Stimulated activated memory B cell treated with anti-CD40 and anti-IgM and Interleukin-4, amounts not matched to agents 10 μg/mL and 1 μg/mL and 100 μg/mL, for 72 hours (primary cell): Measurements from ENCODE around the gene BEST1.
A peak's percentile ranks its signal among the peaks of the same experiment; 100 is the strongest.

Experiments used
- ATAC-seq: fragments of 150-1000 bp; cut with Tn5 transposase; 2 replicates; pipeline ENCODE4 v1.10.0; 2021
- H3K27ac Mint-ChIP-seq: one replicate; pipeline ENCODE4 v1.8.0; 2022; ENCODE audit warnings: mild to moderate bottlenecking, mixed read lengths
- H3K27me3 Mint-ChIP-seq: one replicate; pipeline ENCODE4 v1.8.0; 2022; ENCODE audit warnings: mixed read lengths
- H3K36me3 Mint-ChIP-seq: one replicate; pipeline ENCODE4 v1.8.0; 2022; ENCODE audit warnings: mixed read lengths
- H3K4me1 Mint-ChIP-seq: one replicate; pipeline ENCODE4 v1.8.0; 2022; ENCODE audit warnings: mixed read lengths
- H3K4me3 Mint-ChIP-seq: one replicate; pipeline ENCODE4 v1.8.0; 2022; ENCODE audit warnings: mild to moderate bottlenecking, moderate library complexity, mixed read lengths
- H3K9me3 Mint-ChIP-seq: one replicate; pipeline ENCODE4 v1.8.0; 2022; ENCODE audit warnings: mixed read lengths

The BEST1 gene

GRCh38 chr11:61923166-61924063 lies 26.7 kb upstream of the BEST1 start:
- Mint-ChIP-seq H3K27ac (no peak overlapping the region), H3K36me3 (no peaks in the 10 kb centered on the region), H3K27me3 (peaks cover 32% of the 10 kb centered on the region)

DNA sequence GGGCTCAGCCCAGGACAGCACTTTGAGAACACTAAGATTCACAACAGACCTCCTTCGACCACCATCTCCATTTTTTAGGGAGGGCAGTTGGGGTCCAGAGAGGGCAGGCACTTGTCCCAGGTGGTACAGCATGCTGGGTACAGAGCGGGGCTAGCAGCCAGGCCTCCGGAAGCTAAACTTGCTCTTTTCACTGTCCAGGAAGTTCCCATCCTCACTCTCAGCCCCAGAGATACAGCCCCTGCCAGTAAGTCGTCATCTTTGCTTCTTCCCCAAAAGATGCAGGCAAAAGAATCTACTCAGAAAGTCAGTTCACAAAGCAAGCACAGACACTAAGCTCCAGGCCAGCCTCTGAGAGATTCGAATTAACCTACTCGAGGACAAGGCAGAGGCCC lies 26.1 kb upstream of the BEST1 start:
- H3K27me3 Mint-ChIP-seq: peaks cover 25% of the 10 kb centered on the region
- H3K9me3 Mint-ChIP-seq: no peaks in the 10 kb centered on the region
- H3K36me3 Mint-ChIP-seq: no peaks in the 10 kb centered on the region
- no peak for ATAC-seq
- no peak overlapping the region for H3K27ac Mint-ChIP-seq
- peaks cover 6% of the 10 kb centered on the region for H3K4me1 Mint-ChIP-seq
- no peak overlapping the region for H3K4me3 Mint-ChIP-seq

More at GRCh38 chr11:61923166-61924063, 26.7 kb upstream of the BEST1 start:
- H3K4me1 Mint-ChIP-seq: peaks cover 8% of the 10 kb centered on the region
- H3K4me3 Mint-ChIP-seq: no peak overlapping the region
- no peaks in the 10 kb centered on the region for H3K9me3 Mint-ChIP-seq
- ATAC-seq: no peak

- Mint-ChIP-seq H3K27me3 (peaks cover 9% of the 10 kb centered on the region), H3K27ac (no peak overlapping the region), H3K4me1 (peaks cover 6% of the 10 kb centered on the region), H3K9me3 (no peaks in the 10 kb centered on the region), H3K36me3 (no peaks in the 10 kb centered on the region), H3K4me3 (no peak overlapping the region)
- no peak for ATAC-seq
Measured at GRCh38 chr11:61925736-61926135, 24.4 kb upstream of the BEST1 start.

GRCh38 chr11:61926235-61926634 lies 23.9 kb upstream of the BEST1 start:
- Mint-ChIP-seq H3K27ac (no peak overlapping the region), H3K4me1 (peaks cover 6% of the 10 kb centered on the region), H3K9me3 (no peaks in the 10 kb centered on the region), H3K27me3 (peaks cover 8% of the 10 kb centered on the region), H3K36me3 (no peaks in the 10 kb centered on the region), H3K4me3 (no peak overlapping the region)
- no peak for ATAC-seq

DNA sequence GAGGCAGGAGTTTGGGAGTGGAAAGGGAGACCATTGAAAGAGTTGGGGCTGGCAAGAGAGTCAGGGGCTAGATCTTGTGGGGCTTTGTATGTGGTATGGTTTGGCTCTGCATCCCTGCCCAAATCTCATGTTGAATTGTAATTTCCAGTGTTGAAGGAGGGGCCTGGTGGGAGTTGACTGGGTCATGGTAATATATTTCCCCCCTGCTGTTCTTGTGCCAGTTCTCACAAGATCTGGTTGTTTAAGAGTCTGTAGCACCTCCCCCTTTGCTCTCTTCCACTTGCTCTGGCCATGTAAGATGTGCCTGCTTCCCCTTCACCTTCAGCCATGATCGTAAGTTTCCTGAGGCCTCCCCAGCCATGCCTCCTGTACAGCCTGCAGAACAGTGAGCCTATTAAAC lies 22.6 kb upstream of the BEST1 start:
- H3K4me1 Mint-ChIP-seq: peaks cover 5% of the 10 kb centered on the region
- H3K9me3 Mint-ChIP-seq: no peaks in the 10 kb centered on the region
- H3K36me3 Mint-ChIP-seq: no peaks in the 10 kb centered on the region
- no peak overlapping the region for H3K27ac Mint-ChIP-seq
- peaks cover 11% of the 10 kb centered on the region for H3K27me3 Mint-ChIP-seq
- no peak for ATAC-seq
- no peak overlapping the region for H3K4me3 Mint-ChIP-seq

- Mint-ChIP-seq H3K4me3 (no peak overlapping the region), H3K36me3 (peaks cover 6% of the 10 kb centered on the region), H3K4me1 (no peaks in the 10 kb centered on the region), H3K27ac (no peak overlapping the region), H3K9me3 (peaks cover 6% of the 10 kb centered on the region), H3K27me3 (peaks cover 21% of the 10 kb centered on the region)
- no peak for ATAC-seq
Measured at GRCh38 chr11:61928606-61929005, 21.5 kb upstream of the BEST1 start.

DNA sequence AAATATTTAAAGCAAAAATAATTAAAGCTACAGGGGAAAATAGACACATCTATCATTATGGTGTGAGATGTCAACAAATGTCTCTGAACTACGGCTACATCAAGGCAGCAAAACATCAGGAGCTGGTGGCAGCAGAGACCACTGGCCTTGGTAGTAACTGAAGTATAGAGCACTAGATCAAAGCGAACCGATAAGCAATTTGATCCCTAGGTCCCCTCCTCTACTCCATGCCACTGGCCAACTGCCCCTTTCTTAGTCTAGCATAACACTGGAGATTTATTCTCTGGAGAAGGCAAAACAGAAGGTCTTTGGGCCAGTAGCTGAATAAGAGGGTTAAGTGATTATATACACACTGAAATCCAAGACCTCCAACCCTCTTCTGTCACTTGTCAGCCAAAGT lies 19.2 kb upstream of the BEST1 start:
- ATAC-seq: no peak
- Mint-ChIP-seq H3K9me3 (peaks cover 8% of the 10 kb centered on the region), H3K4me1 (no peaks in the 10 kb centered on the region), H3K27me3 (peaks cover 30% of the 10 kb centered on the region), H3K4me3 (no peak overlapping the region), H3K27ac (no peak overlapping the region), H3K36me3 (peaks cover 6% of the 10 kb centered on the region)

GRCh38 chr11:61935861-61936260 lies 14.3 kb upstream of the BEST1 start:
- Mint-ChIP-seq H3K27ac (no peak overlapping the region), H3K4me1 (no peaks in the 10 kb centered on the region), H3K4me3 (no peak overlapping the region), H3K36me3 (peaks cover 6% of the 10 kb centered on the region), H3K27me3 (peaks cover 53% of the 10 kb centered on the region), H3K9me3 (peaks cover 19% of the 10 kb centered on the region)
- no peak for ATAC-seq

GRCh38 chr11:61940466-61940865 lies 9.7 kb upstream of the BEST1 start:
- Mint-ChIP-seq H3K27ac (no peak overlapping the region), H3K9me3 (peaks cover 13% of the 10 kb centered on the region)

DNA sequence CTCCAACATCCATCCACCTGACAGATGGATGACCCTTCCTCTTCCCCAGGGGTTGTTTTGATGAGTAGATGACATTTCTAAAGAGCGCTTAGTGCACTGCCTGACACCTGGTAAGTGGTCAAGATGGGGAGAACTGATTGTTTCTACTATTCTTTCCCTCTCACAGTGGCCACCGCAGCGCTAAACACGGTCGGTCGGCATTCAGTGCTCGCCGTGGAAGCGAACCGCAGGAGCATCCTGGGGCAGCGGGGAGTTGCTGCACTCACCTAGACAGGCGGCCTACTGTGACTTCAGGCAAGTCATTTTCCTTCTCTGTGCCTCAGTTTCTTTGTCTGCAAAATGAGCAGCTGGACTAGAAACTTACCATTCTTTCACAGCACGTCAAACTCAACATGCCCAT lies 5.0 kb upstream of the BEST1 start:
- no peaks in the 10 kb centered on the region for H3K9me3 Mint-ChIP-seq
- H3K4me3 Mint-ChIP-seq: no peak overlapping the region
- H3K36me3 Mint-ChIP-seq: no peaks in the 10 kb centered on the region
- no peak for ATAC-seq
- peaks cover 14% of the 10 kb centered on the region for H3K4me1 Mint-ChIP-seq
- no peaks in the 10 kb centered on the region for H3K27me3 Mint-ChIP-seq
- H3K27ac Mint-ChIP-seq: no peak overlapping the region

More at GRCh38 chr11:61940466-61940865, 9.7 kb upstream of the BEST1 start:
- Mint-ChIP-seq H3K27me3 (peaks cover 27% of the 10 kb centered on the region), H3K4me1 (no peaks in the 10 kb centered on the region), H3K4me3 (no peak overlapping the region), H3K36me3 (no peaks in the 10 kb centered on the region)
- ATAC-seq: no peak

DNA sequence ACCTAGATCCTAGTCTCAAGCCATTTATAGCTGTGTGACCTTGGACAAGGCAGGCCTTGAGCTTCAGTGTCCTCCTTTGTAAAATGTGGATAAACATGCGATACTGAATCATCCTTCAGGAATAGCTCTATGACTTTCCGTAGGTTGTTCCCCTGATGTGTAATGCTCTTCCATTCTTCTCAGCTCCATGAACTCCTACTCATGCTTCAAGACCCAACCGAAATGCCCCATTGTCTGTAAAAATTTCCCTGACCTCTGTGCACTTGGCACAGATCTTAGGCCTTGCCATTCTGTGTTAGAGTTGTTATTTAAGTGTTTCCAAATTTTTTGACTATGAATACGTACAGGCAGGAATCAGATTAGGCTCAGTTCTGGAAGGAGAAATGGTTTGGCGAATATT lies 3.3 kb upstream of the BEST1 start:
- H3K27me3 Mint-ChIP-seq: peaks cover 6% of the 10 kb centered on the region
- no peaks in the 10 kb centered on the region for H3K9me3 Mint-ChIP-seq
- H3K27ac Mint-ChIP-seq: no peak overlapping the region
- peaks cover 14% of the 10 kb centered on the region for H3K4me1 Mint-ChIP-seq
- no peaks in the 10 kb centered on the region for H3K36me3 Mint-ChIP-seq
- no peak for ATAC-seq
- H3K4me3 Mint-ChIP-seq: no peak overlapping the region

DNA sequence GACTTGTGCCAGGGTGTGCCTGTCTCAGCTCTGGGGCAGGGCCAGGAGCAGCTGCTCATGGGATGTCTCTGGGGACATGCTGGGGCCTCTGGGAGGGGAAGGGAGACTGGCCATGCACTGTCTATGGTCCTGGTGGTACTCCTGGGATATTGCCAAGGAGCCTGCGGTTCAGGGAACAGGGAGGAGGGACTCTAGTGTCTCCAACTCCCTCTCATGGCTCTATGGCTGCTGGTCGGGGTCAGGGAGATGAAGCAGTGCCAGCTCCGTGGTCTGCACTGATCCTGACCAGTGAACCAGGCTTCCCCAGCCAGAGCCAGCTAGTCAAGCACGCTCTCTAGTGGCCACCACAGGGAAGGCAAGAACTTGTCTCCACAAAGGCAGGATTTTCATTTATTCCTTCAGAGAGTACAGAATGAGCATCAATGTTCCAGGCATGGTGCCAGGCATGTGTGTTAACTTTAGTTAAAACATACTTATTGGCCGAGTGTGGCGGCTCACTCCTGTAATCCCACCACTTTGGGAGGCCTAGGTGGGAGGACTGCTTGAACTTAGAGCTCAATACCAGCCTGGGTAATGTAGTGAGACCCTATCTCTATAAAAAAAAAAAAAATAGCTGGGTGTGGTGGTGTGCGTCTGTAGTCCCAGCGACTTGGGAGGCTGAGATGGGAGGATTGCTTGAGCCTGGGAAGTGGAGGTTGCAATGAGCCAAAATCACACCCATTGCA lies 2.5 kb upstream of the BEST1 start:
- no peaks in the 10 kb centered on the region for H3K9me3 Mint-ChIP-seq
- peaks cover 9% of the 10 kb centered on the region for H3K27me3 Mint-ChIP-seq
- no peak overlapping the region for H3K27ac Mint-ChIP-seq
- peaks cover 14% of the 10 kb centered on the region for H3K4me1 Mint-ChIP-seq
- no peak overlapping the region for H3K4me3 Mint-ChIP-seq
- no peaks in the 10 kb centered on the region for H3K36me3 Mint-ChIP-seq
- ATAC-seq: peak; percentile 74

DNA sequence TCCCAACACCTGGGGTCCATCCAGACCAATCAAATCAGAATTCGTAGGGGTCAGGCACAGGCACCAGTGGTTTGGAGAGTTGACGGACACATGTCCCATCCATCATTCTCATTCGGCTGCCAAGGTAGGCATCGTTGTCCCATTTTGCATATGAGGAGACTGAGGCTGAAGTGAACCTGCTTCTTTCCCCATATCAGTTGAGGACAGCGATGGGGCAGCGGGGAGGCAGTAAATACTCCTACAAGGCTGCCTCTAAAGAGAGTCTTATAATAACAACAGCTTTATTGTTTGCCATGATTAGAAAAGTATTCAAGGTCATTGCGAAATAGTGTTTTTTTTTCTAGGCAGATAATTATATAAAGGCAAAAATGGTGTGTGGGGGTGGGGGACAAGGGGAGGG lies 1.6 kb upstream of the BEST1 start:
- no peaks in the 10 kb centered on the region for H3K9me3 Mint-ChIP-seq
- H3K27me3 Mint-ChIP-seq: peaks cover 9% of the 10 kb centered on the region
- H3K36me3 Mint-ChIP-seq: no peaks in the 10 kb centered on the region
- H3K27ac Mint-ChIP-seq: no peak overlapping the region
- no peak for ATAC-seq
- no peak overlapping the region for H3K4me3 Mint-ChIP-seq
- peaks cover 14% of the 10 kb centered on the region for H3K4me1 Mint-ChIP-seq

DNA sequence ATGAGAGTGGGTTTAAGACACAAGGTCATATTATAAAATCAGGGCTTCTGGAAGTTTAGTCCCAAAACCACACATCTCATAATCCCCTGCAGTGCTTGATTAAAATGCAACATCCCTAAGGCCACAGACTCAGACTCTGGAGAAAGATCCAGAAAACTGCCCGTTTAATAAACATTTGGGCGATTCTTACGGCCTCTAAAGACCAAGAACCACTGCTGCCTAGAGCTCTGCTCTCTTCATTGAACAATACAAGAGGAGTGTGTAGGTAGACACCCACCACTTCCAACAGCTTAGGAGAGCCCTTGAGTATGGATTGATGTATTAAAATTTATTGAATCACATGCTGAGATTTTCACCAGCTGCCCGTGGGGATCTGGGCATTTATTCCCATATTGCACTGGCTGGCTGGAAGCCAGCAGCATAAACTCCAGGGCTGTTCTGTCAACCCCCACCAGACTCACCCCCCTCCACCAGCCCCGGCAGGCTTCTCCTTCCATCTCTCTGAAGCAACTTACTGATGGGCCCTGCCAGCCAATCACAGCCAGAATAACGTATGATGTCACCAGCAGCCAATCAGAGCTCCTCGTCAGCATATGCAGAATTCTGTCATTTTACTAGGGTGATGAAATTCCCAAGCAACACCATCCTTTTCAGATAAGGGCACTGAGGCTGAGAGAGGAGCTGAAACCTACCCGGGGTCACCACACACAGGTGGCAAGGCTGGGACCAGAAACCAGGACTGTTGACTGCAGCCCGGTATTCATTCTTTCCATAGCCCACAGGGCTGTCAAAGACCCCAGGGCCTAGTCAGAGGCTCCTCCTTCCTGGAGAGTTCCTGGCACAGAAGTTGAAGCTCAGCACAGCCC lies 749 bp upstream of the BEST1 start:
- Mint-ChIP-seq H3K36me3 (no peaks in the 10 kb centered on the region), H3K9me3 (no peaks in the 10 kb centered on the region), H3K4me1 (peaks cover 14% of the 10 kb centered on the region), H3K27me3 (peaks cover 9% of the 10 kb centered on the region), H3K27ac (no peak overlapping the region), H3K4me3 (no peak overlapping the region)
- ATAC-seq: no peak

DNA sequence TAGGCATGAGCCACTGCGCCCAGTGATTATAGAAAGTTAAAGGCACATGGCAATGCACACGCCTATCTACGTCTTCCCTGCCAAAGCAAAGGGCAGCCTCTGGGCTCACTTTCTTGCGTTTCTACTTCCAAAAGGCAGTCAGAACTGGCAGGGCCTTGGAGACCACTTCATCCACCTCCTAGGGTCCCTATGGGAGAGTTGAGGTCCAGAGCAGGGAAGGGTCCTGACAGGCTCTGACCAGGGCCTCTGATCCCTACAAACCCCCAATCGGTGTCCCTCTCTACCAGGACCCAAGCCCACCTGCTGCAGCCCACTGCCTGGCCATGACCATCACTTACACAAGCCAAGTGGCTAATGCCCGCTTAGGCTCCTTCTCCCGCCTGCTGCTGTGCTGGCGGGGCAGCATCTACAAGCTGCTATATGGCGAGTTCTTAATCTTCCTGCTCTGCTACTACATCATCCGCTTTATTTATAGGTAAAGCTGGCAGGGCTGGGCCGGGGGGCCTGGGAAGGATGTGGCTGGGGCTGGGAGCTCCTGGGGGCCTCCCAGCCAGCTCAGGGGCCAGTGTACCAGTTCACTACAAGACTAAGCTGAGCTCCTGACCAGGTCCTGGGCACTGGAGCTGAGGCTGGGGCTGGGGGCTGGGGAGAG lies 1.5 kb downstream of the BEST1 start:
- H3K4me1 Mint-ChIP-seq: peaks cover 25% of the 10 kb centered on the region
- no peak overlapping the region for H3K4me3 Mint-ChIP-seq
- no peaks in the 10 kb centered on the region for H3K36me3 Mint-ChIP-seq
- H3K9me3 Mint-ChIP-seq: no peaks in the 10 kb centered on the region
- ATAC-seq: no peak
- H3K27me3 Mint-ChIP-seq: peaks cover 9% of the 10 kb centered on the region
- no peak overlapping the region for H3K27ac Mint-ChIP-seq
